ENCODE results near the gene SETD1B. TPM values are rescaled to one million over a fixed set of nuclear protein-coding genes. Genes with fewer than 3 reads are reported as not detected.

Gene SETD1B
- total RNA-seq, 2 experiments from 2014 or later: 13.3 TPM

GRCh38 chr12:121781998-121782979, 21.5 kb upstream of the SETD1B start:
- TF ChIP-seq, protein P1, sequence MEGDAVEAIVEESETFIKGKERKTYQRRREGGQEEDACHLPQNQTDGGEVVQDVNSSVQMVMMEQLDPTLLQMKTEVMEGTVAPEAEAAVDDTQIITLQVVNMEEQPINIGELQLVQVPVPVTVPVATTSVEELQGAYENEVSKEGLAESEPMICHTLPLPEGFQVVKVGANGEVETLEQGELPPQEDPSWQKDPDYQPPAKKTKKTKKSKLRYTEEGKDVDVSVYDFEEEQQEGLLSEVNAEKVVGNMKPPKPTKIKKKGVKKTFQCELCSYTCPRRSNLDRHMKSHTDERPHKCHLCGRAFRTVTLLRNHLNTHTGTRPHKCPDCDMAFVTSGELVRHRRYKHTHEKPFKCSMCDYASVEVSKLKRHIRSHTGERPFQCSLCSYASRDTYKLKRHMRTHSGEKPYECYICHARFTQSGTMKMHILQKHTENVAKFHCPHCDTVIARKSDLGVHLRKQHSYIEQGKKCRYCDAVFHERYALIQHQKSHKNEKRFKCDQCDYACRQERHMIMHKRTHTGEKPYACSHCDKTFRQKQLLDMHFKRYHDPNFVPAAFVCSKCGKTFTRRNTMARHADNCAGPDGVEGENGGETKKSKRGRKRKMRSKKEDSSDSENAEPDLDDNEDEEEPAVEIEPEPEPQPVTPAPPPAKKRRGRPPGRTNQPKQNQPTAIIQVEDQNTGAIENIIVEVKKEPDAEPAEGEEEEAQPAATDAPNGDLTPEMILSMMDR (IDR thresholded peaks at IDR 0.05): no peak
- peak overlapping the region; percentile 59 for H3K4me3 Mint-ChIP-seq
- no peaks in the 10 kb centered on the region for H3K9me3 Mint-ChIP-seq
- ChIA-PET POLR2A (interaction anchor here (0.6 to 30.9 kb wide), 7 partner anchors 9 to 165 kb away, joined by 3 to 683 read pairs (median 3); partner anchors contain the start of genes RHOF and SETD1B), CTCF (interaction anchor here (0.7 to 14.8 kb wide), 12 partner anchors 9 to 107 kb away, joined by 3 to 420 read pairs (median 4); partner anchors contain the start of genes PSMD9, RHOF and TMEM120B)
- intact Hi-C loops (cut with micrococcal nuclease): no loop called here
- peak; percentile 79 for ATAC-seq
- peak; percentile 89 for DNase-seq
- no peaks in the 10 kb centered on the region for H3K27me3 Mint-ChIP-seq
- H3K36me3 Mint-ChIP-seq (ENCODE audit: low read depth): peaks cover 49% of the 10 kb centered on the region
- peaks cover 62% of the 10 kb centered on the region for H3K4me1 Mint-ChIP-seq (ENCODE audit: low read depth)
- H3K27ac Mint-ChIP-seq: peak overlapping the region; percentile 92

- Mint-ChIP-seq H3K27me3 (no peaks in the 10 kb centered on the region), H3K9me3 (no peaks in the 10 kb centered on the region), H3K27ac (peak overlapping the region; percentile 80), H3K36me3 (ENCODE audit: low read depth) (peaks cover 58% of the 10 kb centered on the region), H3K4me1 (ENCODE audit: low read depth) (peaks cover 74% of the 10 kb centered on the region), H3K4me3 (peak overlapping the region; percentile 4)
- CTCF ChIA-PET: interaction anchor here (1.7 to 14.8 kb wide), 4 partner anchors 11 to 105 kb away, joined by 8 to 420 read pairs (median 16); partner anchors contain the start of genes PSMD9 and RHOF
- DNase-seq (no peak), ATAC-seq (no peak)
- TF ChIP-seq, protein P1 (IDR thresholded peaks at IDR 0.05): no peak
- intact Hi-C loops (cut with micrococcal nuclease): no loop called here
- POLR2A ChIA-PET: interaction anchor here (30.9 kb wide), 1 partner anchor 17 kb away, joined by 683 read pairs; the partner anchor contains the start of genes RHOF and SETD1B
These were observed 20.0 kb upstream of the SETD1B start for GRCh38 chr12:121783766-121784165.

DNA sequence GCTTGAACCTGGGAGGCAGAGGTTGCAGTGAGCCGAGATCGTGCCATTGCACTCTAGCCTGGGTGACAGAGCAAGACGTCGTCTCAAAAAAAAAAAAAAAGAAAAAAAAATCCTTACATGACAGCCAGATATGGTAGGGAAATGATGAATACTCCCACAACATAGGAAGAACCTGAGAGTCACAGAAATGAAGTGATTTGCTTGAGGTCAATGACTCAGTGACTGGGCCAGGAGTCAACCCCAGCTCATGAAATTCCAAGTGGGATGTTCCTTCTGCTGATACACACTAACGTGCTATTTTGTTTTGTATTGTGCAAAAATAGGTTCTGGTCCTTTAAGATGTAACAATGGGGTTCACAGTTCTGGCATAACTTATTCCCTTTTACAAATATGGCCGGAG, 19.3 kb upstream of the SETD1B start:
- CTCF ChIA-PET: interaction anchor here (0.9 to 14.8 kb wide), 6 partner anchors 11 to 232 kb away, joined by 3 to 420 read pairs (median 7); partner anchors contain the start of genes PSMD9 and RHOF
- ATAC-seq: no peak
- Mint-ChIP-seq H3K27ac (peak overlapping the region; percentile 80), H3K27me3 (no peaks in the 10 kb centered on the region), H3K4me3 (peak overlapping the region; percentile 38), H3K9me3 (no peaks in the 10 kb centered on the region), H3K36me3 (ENCODE audit: low read depth) (peaks cover 56% of the 10 kb centered on the region), H3K4me1 (ENCODE audit: low read depth) (peaks cover 74% of the 10 kb centered on the region)
- DNase-seq: no peak
- POLR2A ChIA-PET: interaction anchor here (0.7 to 30.9 kb wide), 2 partner anchors 16 to 203 kb away, joined by 3 to 683 read pairs; partner anchors contain the start of genes RHOF and SETD1B
- intact Hi-C loops (cut with micrococcal nuclease): no loop called here
- TF ChIP-seq, protein P1 (IDR thresholded peaks at IDR 0.05): no peak

DNA sequence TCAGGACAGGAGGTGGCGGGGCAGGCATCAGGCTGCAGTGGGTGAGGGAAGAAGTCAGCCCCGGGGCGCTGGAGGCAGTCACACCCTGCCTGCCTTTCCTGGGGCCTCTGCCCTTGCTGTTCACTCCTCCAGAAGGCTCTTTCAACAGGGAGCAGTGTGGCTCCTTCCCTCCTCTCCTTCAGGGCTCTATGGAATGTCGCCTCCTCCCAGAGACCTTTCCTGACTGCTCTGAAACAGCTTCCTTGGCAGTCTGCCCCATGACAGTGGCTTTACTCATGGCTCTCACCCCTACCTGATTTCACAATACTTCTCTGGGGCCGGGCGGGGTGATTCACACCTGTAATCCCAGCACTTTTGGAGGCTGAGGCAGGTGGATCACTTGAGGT, 17.4 kb upstream of the SETD1B start:
- Mint-ChIP-seq H3K36me3 (ENCODE audit: low read depth) (peaks cover 66% of the 10 kb centered on the region), H3K27ac (peak overlapping the region; percentile 100), H3K4me1 (ENCODE audit: low read depth) (peaks cover 79% of the 10 kb centered on the region), H3K9me3 (no peaks in the 10 kb centered on the region), H3K27me3 (no peaks in the 10 kb centered on the region), H3K4me3 (peak overlapping the region; percentile 58)
- ChIA-PET POLR2A (interaction anchor here (1.0 to 30.9 kb wide), 2 partner anchors 14 to 74 kb away, joined by 3 to 683 read pairs; partner anchors contain the start of genes RHOF, SETD1B and TMEM120B), CTCF (interaction anchor here (0.8 to 14.8 kb wide), 7 partner anchors 9 to 25 kb away, joined by 3 to 420 read pairs (median 3); partner anchors contain the start of gene RHOF)
- intact Hi-C loops (cut with micrococcal nuclease): no loop called here
- TF ChIP-seq, protein P1 (IDR thresholded peaks at IDR 0.05): no peak
- peak; percentile 66 for DNase-seq
- ATAC-seq: no peak

Measured in activated CD8-positive, alpha-beta T cell treated with anti-CD3 and anti-CD28 coated beads for 36 hours (primary cell).